Measurements from ENCODE around the gene S100PBP. TPM values are rescaled to one million over a fixed set of nuclear protein-coding genes. Genes with fewer than 3 reads are reported as not detected.

Gene S100PBP
- total and polyA plus RNA-seq, 2 donors (not counting 1 experiment from before 2014, with no cell fraction given): 36.3 to 41.8 TPM

DNA sequence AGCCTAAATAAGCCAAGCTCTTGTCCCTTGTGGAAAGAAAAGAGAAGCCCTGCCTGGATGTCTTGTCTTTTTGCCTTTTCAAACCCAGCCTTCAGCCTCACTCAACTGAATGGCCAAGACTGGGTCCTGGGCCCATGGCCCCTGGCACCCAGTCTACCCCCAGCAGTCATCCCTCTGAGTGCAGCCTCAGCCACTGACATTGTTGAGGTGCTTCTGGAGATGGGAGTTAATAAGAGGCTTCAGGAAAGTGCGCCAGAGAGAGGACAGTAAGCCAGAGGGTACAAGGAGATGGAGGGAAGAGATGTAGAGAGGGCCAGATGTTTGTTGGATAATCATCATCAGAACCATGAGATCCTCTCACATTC is 46.4 kb downstream of the S100PBP start:
- Histone ChIP-seq H3K27ac (ENCODE audit: insufficient read depth, low read length) (no peak overlapping the region), H3K79me2 (ENCODE audit: control insufficient read depth, insufficient read depth, low read length) (no peaks in the 10 kb centered on the region), H3K36me3 (ENCODE audit: control insufficient read depth, insufficient read depth, low read length) (no peaks in the 10 kb centered on the region), H2AFZ (ENCODE audit: low read length) (no peak overlapping the region), H3K9me3 (ENCODE audit: control insufficient read depth, insufficient read depth, low read depth, low read length) (no peaks in the 10 kb centered on the region), H3K9ac (ENCODE audit: insufficient read depth, low read length) (no peak overlapping the region), H3K4me1 (ENCODE audit: control insufficient read depth, extremely low read depth, insufficient read depth, low read length) (no peaks in the 10 kb centered on the region), H3K4me2 (ENCODE audit: extremely low read depth, insufficient read depth, low read length) (no peak overlapping the region), H3K4me3 (replicated peaks in 1 of 4; ENCODE audit: control extremely low read depth in 1 of 4, insufficient read depth in 1 of 4, low read depth in 3 of 4, low read length in 4 of 4) (no peak overlapping the region), H4K20me1 (ENCODE audit: control insufficient read depth, extremely low read depth, insufficient read depth, low read length) (no peaks in the 10 kb centered on the region), H3K27me3 (ENCODE audit: control insufficient read depth, insufficient read depth, low read length) (no peaks in the 10 kb centered on the region)
- TF ChIP-seq EZH2 (IDR thresholded peaks at IDR 0.05; ENCODE audit: low read length, missing control alignments): no peak
- TF ChIP-seq, protein P1, sequence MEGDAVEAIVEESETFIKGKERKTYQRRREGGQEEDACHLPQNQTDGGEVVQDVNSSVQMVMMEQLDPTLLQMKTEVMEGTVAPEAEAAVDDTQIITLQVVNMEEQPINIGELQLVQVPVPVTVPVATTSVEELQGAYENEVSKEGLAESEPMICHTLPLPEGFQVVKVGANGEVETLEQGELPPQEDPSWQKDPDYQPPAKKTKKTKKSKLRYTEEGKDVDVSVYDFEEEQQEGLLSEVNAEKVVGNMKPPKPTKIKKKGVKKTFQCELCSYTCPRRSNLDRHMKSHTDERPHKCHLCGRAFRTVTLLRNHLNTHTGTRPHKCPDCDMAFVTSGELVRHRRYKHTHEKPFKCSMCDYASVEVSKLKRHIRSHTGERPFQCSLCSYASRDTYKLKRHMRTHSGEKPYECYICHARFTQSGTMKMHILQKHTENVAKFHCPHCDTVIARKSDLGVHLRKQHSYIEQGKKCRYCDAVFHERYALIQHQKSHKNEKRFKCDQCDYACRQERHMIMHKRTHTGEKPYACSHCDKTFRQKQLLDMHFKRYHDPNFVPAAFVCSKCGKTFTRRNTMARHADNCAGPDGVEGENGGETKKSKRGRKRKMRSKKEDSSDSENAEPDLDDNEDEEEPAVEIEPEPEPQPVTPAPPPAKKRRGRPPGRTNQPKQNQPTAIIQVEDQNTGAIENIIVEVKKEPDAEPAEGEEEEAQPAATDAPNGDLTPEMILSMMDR (conservative IDR thresholded peaks at IDR 0.05 in 1 of 2, IDR thresholded peaks at IDR 0.05 in 1 of 2; ENCODE audit: low read depth in 1 of 2, low read length in 2 of 2): no peak
- no peak for DNase-seq (ENCODE audit: low read depth in 2 of 2)

DNA sequence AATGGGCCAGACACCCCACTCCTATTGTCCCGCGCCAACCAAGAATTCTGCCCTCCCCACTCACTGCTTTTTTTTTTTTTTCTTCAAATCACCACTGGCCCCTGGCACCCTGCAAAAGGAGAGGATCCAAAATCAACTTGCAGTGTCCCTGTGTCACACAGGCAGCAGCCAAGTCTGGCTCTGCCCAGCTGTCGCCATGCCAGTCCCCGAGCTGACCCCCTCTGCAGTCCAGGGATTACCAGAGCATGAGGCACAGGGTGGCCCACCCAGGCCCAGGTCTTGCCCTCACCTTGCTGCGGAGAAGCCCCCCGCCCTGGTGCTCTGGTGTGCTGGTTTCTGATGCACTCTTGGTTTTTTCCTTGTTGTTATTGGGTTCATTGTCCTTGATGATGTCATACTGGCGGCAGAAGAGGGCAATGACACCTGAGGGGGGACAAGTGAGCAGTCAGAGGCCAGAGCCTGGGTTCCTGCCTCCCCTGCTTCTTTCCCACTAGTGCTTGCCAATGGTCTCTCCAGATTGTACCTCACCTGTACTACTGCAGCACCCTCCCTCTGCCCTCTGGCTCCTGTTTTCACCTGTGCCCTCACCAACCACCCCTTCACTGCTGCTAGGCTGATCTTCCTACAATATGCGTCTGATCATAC is 47.0 kb downstream of the S100PBP start:
- no peaks in the 10 kb centered on the region for H3K79me2 ChIP-seq (ENCODE audit: control insufficient read depth, insufficient read depth, low read length)
- H3K27me3 ChIP-seq (ENCODE audit: control insufficient read depth, insufficient read depth, low read length): no peaks in the 10 kb centered on the region
- H2AFZ ChIP-seq (ENCODE audit: low read length): no peak overlapping the region
- H3K9me3 ChIP-seq (ENCODE audit: control insufficient read depth, insufficient read depth, low read depth, low read length): no peaks in the 10 kb centered on the region
- H3K4me3 ChIP-seq (replicated peaks in 1 of 4; ENCODE audit: control extremely low read depth in 1 of 4, insufficient read depth in 1 of 4, low read depth in 3 of 4, low read length in 4 of 4): no peak overlapping the region
- H3K36me3 ChIP-seq (ENCODE audit: control insufficient read depth, insufficient read depth, low read length): no peaks in the 10 kb centered on the region
- H3K9ac ChIP-seq (ENCODE audit: insufficient read depth, low read length): no peak overlapping the region
- no peak overlapping the region for H3K27ac ChIP-seq (ENCODE audit: insufficient read depth, low read length)
- no peak for TF ChIP-seq EZH2 (IDR thresholded peaks at IDR 0.05; ENCODE audit: low read length, missing control alignments)
- TF ChIP-seq, protein P1 (conservative IDR thresholded peaks at IDR 0.05 in 1 of 2, IDR thresholded peaks at IDR 0.05 in 1 of 2; ENCODE audit: low read depth in 1 of 2, low read length in 2 of 2): no peak
- H3K4me2 ChIP-seq (ENCODE audit: extremely low read depth, insufficient read depth, low read length): no peak overlapping the region
- no peaks in the 10 kb centered on the region for H3K4me1 ChIP-seq (ENCODE audit: control insufficient read depth, extremely low read depth, insufficient read depth, low read length)
- DNase-seq (ENCODE audit: low read depth in 2 of 2): no peak
- no peaks in the 10 kb centered on the region for H4K20me1 ChIP-seq (ENCODE audit: control insufficient read depth, extremely low read depth, insufficient read depth, low read length)

DNA sequence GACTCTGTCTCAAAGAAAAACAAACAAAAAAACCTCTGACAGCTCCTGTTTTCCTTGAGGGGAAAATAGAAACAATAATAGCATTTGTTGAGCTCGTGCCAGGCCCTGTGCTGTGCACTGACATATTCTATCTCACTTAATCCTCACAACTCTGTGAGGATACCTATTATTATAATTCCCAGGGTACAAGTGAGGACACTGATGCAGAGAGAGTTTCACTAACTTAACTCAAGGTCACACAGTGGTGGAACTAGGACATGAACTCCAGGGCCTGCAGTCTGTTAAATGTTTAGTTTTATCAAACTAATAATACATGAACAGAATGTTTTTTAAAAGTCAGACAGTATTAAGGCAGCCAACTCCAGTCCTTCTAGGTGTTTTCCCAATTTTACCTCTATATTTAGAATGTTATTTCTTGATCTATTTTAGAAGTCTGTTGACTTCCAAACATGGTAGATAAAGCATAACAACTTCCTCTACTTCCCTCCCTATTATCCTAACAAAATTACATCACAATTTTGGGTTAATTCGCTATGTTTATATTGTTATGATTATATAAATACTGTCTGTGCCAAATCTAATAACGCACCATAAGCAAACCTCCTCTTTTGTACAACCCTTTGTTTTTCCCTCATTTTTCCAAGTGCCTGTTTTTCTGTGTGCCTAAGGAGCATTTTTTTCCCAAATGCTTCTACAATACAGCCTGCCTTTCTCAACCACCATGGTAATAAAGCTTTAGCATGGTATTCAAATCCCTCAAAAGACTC is 48.4 kb downstream of the S100PBP start:
- H3K4me1 ChIP-seq (ENCODE audit: control insufficient read depth, extremely low read depth, insufficient read depth, low read length): no peaks in the 10 kb centered on the region
- H3K27ac ChIP-seq (ENCODE audit: insufficient read depth, low read length): no peak overlapping the region
- no peak overlapping the region for H3K4me3 ChIP-seq (replicated peaks in 1 of 4; ENCODE audit: control extremely low read depth in 1 of 4, insufficient read depth in 1 of 4, low read depth in 3 of 4, low read length in 4 of 4)
- peak in 1 of 2 donors; percentile 9 for DNase-seq (ENCODE audit: low read depth in 2 of 2)
- H3K9ac ChIP-seq (ENCODE audit: insufficient read depth, low read length): no peak overlapping the region
- no peak for TF ChIP-seq EZH2 (IDR thresholded peaks at IDR 0.05; ENCODE audit: low read length, missing control alignments)
- TF ChIP-seq, protein P1 (conservative IDR thresholded peaks at IDR 0.05 in 1 of 2, IDR thresholded peaks at IDR 0.05 in 1 of 2; ENCODE audit: low read depth in 1 of 2, low read length in 2 of 2): no peak
- no peaks in the 10 kb centered on the region for H3K9me3 ChIP-seq (ENCODE audit: control insufficient read depth, insufficient read depth, low read depth, low read length)
- H3K79me2 ChIP-seq (ENCODE audit: control insufficient read depth, insufficient read depth, low read length): no peaks in the 10 kb centered on the region
- H3K27me3 ChIP-seq (ENCODE audit: control insufficient read depth, insufficient read depth, low read length): no peaks in the 10 kb centered on the region
- no peak overlapping the region for H2AFZ ChIP-seq (ENCODE audit: low read length)
- H3K36me3 ChIP-seq (ENCODE audit: control insufficient read depth, insufficient read depth, low read length): no peaks in the 10 kb centered on the region
- no peaks in the 10 kb centered on the region for H4K20me1 ChIP-seq (ENCODE audit: control insufficient read depth, extremely low read depth, insufficient read depth, low read length)
- H3K4me2 ChIP-seq (ENCODE audit: extremely low read depth, insufficient read depth, low read length): no peak overlapping the region
